Measurements from ENCODE around the gene CALCOCO1. TPM values are rescaled to one million over a fixed set of nuclear protein-coding genes. Genes with fewer than 3 reads are reported as not detected.

CALCOCO1 gene
- total and polyA plus RNA-seq, 2 of the 13 experiments (the other 11 are each of a cell fraction or from before 2014, with no cell fraction given) = 7.7 to 47.7 TPM

DNA sequence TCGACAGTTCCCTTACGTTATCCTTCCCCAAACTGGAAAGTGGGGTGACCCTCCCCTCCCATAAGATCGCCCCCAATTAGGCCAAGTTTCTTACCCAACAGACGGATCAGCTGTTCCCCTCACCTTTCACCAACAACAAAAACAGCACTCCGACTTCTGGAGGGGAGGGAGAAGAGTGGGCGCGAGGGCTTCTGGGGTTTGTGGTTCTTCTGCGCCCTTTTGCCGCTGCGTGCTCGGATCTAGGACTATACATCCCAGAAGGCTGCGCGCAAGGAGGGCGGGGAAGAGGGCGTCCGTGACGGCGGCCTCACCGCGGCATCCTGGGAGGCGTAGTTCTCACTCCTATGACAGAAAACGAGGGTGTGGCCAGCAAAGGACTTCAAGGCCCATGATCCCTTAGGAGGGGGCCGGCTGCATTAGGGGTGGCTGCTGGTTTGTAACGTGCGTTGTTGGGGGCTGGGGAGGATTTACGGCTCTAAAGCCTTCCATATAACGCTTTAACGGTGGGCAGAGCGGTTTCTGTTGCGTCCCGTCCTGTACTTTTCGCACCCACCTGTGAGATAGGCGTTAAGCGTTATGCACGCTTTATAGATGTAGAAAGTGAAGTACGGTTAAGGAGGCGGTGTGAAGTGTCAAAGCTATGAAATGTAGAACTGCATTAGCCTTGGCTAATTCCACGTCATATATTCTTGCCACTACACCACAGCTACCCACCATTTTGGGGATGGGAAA, at the start of gene CALCOCO1 (continued):
- TF ChIP-seq, protein P1, sequence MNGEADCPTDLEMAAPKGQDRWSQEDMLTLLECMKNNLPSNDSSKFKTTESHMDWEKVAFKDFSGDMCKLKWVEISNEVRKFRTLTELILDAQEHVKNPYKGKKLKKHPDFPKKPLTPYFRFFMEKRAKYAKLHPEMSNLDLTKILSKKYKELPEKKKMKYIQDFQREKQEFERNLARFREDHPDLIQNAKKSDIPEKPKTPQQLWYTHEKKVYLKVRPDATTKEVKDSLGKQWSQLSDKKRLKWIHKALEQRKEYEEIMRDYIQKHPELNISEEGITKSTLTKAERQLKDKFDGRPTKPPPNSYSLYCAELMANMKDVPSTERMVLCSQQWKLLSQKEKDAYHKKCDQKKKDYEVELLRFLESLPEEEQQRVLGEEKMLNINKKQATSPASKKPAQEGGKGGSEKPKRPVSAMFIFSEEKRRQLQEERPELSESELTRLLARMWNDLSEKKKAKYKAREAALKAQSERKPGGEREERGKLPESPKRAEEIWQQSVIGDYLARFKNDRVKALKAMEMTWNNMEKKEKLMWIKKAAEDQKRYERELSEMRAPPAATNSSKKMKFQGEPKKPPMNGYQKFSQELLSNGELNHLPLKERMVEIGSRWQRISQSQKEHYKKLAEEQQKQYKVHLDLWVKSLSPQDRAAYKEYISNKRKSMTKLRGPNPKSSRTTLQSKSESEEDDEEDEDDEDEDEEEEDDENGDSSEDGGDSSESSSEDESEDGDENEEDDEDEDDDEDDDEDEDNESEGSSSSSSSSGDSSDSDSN (CRISPR knock-in tag; IDR thresholded peaks at IDR 0.05) = no peak
- TF ChIP-seq ZNF326 (CRISPR knock-in tag; IDR thresholded peaks at IDR 0.05; ENCODE audit: borderline replicate concordance) (no peak), SALL1 (CRISPR knock-in tag; IDR thresholded peaks at IDR 0.05) (peak; percentile 50), NFKB2 (CRISPR knock-in tag; IDR thresholded peaks at IDR 0.05; ENCODE audit: borderline replicate concordance) (peak; percentile 23; the same call in 1 of the 2 replicates), XRCC5 (optimal IDR thresholded peaks at IDR 0.05; ENCODE audit: low read length) (peak; percentile 69), ZNF382 (CRISPR knock-in tag; IDR thresholded peaks at IDR 0.05; ENCODE audit: borderline replicate concordance) (no peak), ZNF235 (CRISPR knock-in tag; IDR thresholded peaks at IDR 0.05; ENCODE audit: borderline replicate concordance) (no peak), RCOR2 (CRISPR knock-in tag; IDR thresholded peaks at IDR 0.05) (no peak), ZNF484 (CRISPR knock-in tag; IDR thresholded peaks at IDR 0.05; ENCODE audit: borderline replicate concordance, low read depth) (no peak), HMG20B (CRISPR knock-in tag; conservative IDR thresholded peaks at IDR 0.05) (0 out of 2 replicates have a peak, but pooled peaks have one; percentile 11), SKI (IDR thresholded peaks at IDR 0.05; ENCODE audit: partially characterized antibody) (peak; percentile 10), ZNF737 (CRISPR knock-in tag; IDR thresholded peaks at IDR 0.05; ENCODE audit: borderline replicate concordance) (no peak), TCF12 (IDR thresholded peaks at IDR 0.05) (no peak), TCF12 (CRISPR knock-in tag; IDR thresholded peaks at IDR 0.05) (no peak), ETV6 (CRISPR knock-in tag; conservative IDR thresholded peaks at IDR 0.05) (no peak; the same call in 1 of the 2 replicates), CC2D1A (CRISPR knock-in tag; IDR thresholded peaks at IDR 0.05) (no peak)
- TF ChIP-seq, protein P2, sequence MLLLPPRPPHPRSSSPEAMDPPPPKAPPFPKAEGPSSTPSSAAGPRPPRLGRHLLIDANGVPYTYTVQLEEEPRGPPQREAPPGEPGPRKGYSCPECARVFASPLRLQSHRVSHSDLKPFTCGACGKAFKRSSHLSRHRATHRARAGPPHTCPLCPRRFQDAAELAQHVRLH (CRISPR knock-in tag; IDR thresholded peaks at IDR 0.05; ENCODE audit: borderline replicate concordance, low read depth) = peak; percentile 61
- TF ChIP-seq, protein P3, sequence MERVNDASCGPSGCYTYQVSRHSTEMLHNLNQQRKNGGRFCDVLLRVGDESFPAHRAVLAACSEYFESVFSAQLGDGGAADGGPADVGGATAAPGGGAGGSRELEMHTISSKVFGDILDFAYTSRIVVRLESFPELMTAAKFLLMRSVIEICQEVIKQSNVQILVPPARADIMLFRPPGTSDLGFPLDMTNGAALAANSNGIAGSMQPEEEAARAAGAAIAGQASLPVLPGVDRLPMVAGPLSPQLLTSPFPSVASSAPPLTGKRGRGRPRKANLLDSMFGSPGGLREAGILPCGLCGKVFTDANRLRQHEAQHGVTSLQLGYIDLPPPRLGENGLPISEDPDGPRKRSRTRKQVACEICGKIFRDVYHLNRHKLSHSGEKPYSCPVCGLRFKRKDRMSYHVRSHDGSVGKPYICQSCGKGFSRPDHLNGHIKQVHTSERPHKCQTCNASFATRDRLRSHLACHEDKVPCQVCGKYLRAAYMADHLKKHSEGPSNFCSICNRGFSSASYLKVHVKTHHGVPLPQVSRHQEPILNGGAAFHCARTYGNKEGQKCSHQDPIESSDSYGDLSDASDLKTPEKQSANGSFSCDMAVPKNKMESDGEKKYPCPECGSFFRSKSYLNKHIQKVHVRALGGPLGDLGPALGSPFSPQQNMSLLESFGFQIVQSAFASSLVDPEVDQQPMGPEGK (CRISPR knock-in tag; IDR thresholded peaks at IDR 0.05) = peak; percentile 92
- TF ChIP-seq, protein P4, sequence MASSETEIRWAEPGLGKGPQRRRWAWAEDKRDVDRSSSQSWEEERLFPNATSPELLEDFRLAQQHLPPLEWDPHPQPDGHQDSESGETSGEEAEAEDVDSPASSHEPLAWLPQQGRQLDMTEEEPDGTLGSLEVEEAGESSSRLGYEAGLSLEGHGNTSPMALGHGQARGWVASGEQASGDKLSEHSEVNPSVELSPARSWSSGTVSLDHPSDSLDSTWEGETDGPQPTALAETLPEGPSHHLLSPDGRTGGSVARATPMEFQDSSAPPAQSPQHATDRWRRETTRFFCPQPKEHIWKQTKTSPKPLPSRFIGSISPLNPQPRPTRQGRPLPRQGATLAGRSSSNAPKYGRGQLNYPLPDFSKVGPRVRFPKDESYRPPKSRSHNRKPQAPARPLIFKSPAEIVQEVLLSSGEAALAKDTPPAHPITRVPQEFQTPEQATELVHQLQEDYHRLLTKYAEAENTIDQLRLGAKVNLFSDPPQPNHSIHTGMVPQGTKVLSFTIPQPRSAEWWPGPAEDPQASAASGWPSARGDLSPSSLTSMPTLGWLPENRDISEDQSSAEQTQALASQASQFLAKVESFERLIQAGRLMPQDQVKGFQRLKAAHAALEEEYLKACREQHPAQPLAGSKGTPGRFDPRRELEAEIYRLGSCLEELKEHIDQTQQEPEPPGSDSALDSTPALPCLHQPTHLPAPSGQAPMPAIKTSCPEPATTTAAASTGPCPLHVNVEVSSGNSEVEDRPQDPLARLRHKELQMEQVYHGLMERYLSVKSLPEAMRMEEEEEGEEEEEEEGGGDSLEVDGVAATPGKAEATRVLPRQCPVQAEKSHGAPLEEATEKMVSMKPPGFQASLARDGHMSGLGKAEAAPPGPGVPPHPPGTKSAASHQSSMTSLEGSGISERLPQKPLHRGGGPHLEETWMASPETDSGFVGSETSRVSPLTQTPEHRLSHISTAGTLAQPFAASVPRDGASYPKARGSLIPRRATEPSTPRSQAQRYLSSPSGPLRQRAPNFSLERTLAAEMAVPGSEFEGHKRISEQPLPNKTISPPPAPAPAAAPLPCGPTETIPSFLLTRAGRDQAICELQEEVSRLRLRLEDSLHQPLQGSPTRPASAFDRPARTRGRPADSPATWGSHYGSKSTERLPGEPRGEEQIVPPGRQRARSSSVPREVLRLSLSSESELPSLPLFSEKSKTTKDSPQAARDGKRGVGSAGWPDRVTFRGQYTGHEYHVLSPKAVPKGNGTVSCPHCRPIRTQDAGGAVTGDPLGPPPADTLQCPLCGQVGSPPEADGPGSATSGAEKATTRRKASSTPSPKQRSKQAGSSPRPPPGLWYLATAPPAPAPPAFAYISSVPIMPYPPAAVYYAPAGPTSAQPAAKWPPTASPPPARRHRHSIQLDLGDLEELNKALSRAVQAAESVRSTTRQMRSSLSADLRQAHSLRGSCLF (CRISPR knock-in tag; IDR thresholded peaks at IDR 0.05; ENCODE audit: borderline replicate concordance) = no peak

All from HepG2 (cell line).